ENCODE results near the gene CLDN9.

DNA sequence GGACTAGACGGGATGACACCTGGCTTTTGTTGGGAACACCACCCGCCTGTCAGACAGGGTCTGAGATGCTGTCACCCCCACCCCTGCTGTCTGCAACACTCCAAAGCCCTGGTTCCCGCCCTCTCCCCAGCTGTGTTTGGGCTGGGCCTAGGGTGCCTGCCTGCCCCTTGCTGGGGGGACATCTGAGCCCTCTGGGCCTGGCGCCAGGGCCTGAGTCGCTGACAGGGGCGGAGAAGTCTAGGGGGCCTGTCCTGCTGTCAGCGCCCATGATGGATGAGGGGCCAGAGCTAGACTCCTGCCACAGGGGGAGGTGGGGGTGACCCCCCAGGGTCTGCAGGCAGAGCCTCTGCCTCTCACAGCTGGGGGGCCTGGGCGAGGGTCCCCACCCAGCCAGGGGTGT lies 24.9 kb upstream of the CLDN9 start:
- TF ChIP-seq, protein P1, sequence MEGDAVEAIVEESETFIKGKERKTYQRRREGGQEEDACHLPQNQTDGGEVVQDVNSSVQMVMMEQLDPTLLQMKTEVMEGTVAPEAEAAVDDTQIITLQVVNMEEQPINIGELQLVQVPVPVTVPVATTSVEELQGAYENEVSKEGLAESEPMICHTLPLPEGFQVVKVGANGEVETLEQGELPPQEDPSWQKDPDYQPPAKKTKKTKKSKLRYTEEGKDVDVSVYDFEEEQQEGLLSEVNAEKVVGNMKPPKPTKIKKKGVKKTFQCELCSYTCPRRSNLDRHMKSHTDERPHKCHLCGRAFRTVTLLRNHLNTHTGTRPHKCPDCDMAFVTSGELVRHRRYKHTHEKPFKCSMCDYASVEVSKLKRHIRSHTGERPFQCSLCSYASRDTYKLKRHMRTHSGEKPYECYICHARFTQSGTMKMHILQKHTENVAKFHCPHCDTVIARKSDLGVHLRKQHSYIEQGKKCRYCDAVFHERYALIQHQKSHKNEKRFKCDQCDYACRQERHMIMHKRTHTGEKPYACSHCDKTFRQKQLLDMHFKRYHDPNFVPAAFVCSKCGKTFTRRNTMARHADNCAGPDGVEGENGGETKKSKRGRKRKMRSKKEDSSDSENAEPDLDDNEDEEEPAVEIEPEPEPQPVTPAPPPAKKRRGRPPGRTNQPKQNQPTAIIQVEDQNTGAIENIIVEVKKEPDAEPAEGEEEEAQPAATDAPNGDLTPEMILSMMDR (IDR thresholded peaks at IDR 0.05 in 4 of 5, conservative IDR thresholded peaks at IDR 0.05 in 1 of 5): no peak
- TF ChIP-seq POLR2A (IDR thresholded peaks at IDR 0.05): no peak

Measured in gastrocnemius medialis (tissue), 4 donors.